HEK293T (cell line): ENCODE results near the gene CFAP45.

Experiments
- BHLHE40 ChIP-seq: fragments of 450-650 bp; IDR thresholded peaks from 2 replicates; pipeline ENCODE4 v1.6.1; 2016; ENCODE audit warnings: mild to moderate bottlenecking, moderate library complexity, borderline replicate concordance
- CTBP1 ChIP-seq: fragments of 450-650 bp; IDR thresholded peaks from 2 replicates; pipeline ENCODE4 v1.6.1; 2016; ENCODE audit warnings: borderline replicate concordance
- FOXM1 ChIP-seq: fragments of 450-650 bp; IDR thresholded peaks from 2 replicates; pipeline ENCODE4 v1.6.1; 2017; ENCODE audit warnings: mild to moderate bottlenecking, borderline replicate concordance
- L3MBTL2 ChIP-seq: fragments of 450-650 bp; conservative IDR thresholded peaks from 2 replicates; pipeline ENCODE4 v1.6.1; 2016; ENCODE audit warnings: mild to moderate bottlenecking
- TARDBP ChIP-seq: fragments of 450-650 bp; IDR thresholded peaks from 2 replicates; pipeline ENCODE4 v1.6.1; 2016
- ZNF384 ChIP-seq: fragments of 450-650 bp; IDR thresholded peaks from 2 replicates; pipeline ENCODE4 v1.6.1; 2016
- TF ChIP-seq, protein P1 (sequence below): fragments of 450-650 bp; IDR thresholded peaks from 2 replicates; pipeline ENCODE4 v1.6.1; 2016

DNA sequence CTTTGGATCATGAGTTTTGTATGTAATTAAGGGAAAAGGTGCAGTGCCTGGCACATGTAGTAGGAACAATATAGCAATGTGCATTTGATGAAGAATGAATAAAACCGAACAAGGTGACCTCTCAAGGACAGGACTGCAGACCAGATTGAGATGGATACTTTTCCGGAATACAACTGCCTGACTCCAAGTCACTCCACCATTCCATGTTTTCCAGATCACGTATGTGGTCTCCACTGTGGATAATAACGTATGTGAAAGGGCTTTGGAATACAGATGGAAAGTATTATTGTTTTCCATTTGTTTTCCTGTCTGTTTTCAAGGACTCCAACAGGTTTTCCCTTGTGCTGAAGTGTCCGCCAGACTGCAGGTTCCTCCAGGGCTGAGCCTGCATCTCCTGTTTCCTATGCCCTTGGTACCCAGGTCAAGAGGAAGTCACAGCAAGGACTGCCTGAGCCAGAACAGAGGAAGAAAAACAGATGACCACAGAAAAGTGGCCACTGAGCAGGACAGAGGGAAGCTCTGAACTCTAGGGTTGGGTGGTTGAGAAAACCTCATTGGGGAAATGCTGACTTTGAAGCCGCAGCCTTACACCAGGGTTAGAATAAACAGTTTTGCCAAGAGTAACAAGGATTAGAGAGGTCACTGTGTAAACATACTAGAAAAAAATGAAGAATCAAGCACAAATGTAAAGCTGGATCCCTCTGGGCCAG is 4.0 kb downstream of the CFAP45 start:
- TF ChIP-seq CTBP1, result no peak
- no peak for TF ChIP-seq ZNF384
- TF ChIP-seq BHLHE40, result no peak
- no peak for TF ChIP-seq TARDBP
- no peak for TF ChIP-seq FOXM1
- no peak for TF ChIP-seq L3MBTL2
- TF ChIP-seq, protein P1, sequence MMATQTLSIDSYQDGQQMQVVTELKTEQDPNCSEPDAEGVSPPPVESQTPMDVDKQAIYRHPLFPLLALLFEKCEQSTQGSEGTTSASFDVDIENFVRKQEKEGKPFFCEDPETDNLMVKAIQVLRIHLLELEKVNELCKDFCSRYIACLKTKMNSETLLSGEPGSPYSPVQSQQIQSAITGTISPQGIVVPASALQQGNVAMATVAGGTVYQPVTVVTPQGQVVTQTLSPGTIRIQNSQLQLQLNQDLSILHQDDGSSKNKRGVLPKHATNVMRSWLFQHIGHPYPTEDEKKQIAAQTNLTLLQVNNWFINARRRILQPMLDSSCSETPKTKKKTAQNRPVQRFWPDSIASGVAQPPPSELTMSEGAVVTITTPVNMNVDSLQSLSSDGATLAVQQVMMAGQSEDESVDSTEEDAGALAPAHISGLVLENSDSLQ, result no peak
